Fibroblast of villous mesenchyme (primary cell): ENCODE data around the gene PTPRN2. TPM values are rescaled to one million over a fixed set of nuclear protein-coding genes. Genes with fewer than 3 reads are reported as not detected.

Experiments used
- DNase-seq: peaks from one replicate; pipeline ENCODE4 v3.0.0-alpha.2; 2010; ENCODE audit warnings: low read depth
- H3K4me3 ChIP-seq: 2 replicates; pipeline ENCODE4 v1.5.1; 2011; ENCODE audit warnings: low read depth, mild to moderate bottlenecking, low read length
- total RNA-seq: library from RNA; depleted of rRNA; stranded (reverse); fragments of >200 nt; gene quantifications from 2 replicates; pipeline ENCODE4 v1.2.3, GENCODE V29; 2012
- TF ChIP-seq, protein P1 (sequence below): IDR thresholded peaks from 2 replicates; pipeline ENCODE4 v1.5.1; 2012; ENCODE audit warnings: low read depth, mild to moderate bottlenecking, low read length; ENCODE audit not compliant: insufficient read depth

The PTPRN2 gene
- total RNA-seq, 1 donor, result not detected

DNA sequence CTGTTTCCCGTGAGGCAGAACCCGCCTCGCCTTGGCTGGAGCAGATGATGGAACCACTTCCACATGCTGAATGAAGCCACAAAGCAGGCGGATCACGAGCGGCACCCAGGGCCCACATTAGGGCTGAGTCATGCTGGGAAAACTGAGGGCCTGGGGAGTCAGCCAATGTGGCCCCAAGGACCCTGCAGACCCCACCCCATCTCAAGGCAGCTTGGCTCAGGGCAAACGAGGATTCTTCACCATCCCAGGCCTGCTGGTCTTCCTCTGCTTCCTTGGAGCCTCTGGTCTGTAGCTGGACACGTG is 762.9 kb downstream of the PTPRN2 start:
- TF ChIP-seq, protein P1, sequence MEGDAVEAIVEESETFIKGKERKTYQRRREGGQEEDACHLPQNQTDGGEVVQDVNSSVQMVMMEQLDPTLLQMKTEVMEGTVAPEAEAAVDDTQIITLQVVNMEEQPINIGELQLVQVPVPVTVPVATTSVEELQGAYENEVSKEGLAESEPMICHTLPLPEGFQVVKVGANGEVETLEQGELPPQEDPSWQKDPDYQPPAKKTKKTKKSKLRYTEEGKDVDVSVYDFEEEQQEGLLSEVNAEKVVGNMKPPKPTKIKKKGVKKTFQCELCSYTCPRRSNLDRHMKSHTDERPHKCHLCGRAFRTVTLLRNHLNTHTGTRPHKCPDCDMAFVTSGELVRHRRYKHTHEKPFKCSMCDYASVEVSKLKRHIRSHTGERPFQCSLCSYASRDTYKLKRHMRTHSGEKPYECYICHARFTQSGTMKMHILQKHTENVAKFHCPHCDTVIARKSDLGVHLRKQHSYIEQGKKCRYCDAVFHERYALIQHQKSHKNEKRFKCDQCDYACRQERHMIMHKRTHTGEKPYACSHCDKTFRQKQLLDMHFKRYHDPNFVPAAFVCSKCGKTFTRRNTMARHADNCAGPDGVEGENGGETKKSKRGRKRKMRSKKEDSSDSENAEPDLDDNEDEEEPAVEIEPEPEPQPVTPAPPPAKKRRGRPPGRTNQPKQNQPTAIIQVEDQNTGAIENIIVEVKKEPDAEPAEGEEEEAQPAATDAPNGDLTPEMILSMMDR, result no peak
- DNase-seq, result no peak
- H3K4me3 ChIP-seq, result no peak overlapping the region

DNA sequence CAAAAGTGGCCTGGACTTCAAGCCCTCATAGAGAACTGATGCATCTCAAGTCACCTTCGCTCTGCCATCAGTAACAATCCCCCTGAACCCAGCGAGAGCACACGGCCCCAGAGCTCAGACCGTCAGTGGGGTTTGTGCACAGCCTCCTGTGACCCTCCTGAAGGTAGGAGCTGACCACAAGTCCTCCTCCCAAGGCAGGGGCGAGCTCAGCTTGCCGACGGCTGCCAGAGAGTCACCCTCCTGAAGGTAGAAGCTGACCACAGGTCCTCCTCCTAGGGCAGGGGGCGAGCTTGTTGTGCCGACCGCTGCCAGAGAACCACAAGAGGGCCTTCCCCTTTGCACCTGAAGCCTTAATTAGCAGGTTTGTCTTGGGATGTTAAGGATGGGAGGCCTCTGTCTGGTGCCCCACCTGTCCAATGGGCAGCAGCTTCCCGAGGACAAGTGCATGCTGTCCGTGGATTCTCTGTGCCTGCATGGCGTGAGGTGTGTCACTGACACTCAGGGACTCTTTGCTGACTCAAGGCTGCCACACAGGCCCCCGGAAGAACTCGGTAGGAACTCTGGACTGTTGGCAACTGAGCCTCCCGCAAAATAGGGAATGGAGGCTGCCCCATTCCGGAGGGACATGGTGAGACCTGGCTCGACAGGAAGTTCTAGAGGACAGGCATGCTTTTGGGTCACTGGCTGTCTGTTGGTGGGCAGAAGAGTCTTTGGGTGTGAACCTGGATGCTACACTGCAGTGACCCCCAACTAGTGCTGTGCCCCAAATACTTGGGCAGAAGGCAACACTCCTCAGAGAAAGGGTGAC is 763.4 kb downstream of the PTPRN2 start:
- TF ChIP-seq, protein P1, result no peak
- no peak overlapping the region for H3K4me3 ChIP-seq
- no peak for DNase-seq

DNA sequence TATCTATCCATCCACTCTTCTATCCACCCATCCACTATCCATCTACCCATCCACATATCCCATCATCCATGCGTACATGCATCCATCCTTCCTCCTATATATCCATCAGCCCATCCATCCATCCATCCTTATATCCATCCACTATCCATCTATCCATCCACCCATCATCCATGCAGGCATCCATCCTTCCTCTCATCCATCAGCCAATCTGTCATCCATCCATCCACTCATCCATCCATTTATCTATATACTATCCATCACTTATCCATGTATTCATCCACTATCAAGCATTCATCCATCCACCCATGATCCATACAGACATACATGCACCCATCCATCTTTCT is 765.0 kb downstream of the PTPRN2 start:
- TF ChIP-seq, protein P1, result no peak
- DNase-seq, result no peak
- no peak overlapping the region for H3K4me3 ChIP-seq

DNA sequence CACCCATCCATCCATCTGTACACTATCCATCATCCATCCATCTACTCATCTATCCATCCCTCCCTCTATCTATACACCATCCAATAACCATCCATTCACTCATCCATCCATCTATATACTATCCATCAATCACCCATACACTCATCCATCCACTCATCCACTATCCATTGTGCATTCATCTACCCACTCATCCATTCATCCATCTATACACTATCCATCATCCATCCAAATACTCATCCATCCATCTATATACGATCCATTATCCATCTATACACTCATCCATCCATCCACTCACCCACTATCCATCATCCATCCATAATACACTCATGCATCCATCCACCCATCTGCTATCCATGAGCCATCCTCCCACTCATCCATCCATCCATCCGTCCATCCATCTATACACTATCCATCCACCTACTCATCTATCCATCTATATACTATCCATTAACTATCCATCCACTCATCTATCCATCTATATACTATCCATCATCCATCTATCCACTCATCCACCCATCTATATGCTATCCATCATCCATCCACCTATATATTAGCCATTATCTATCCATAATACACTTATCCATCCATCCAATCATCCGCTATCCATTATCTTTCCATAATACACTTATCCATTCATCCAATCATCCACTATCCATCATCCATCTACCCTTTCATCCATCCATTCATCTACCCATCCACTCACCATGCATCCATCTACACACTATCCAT is 765.5 kb downstream of the PTPRN2 start:
- H3K4me3 ChIP-seq, result no peak overlapping the region
- DNase-seq, result no peak
- TF ChIP-seq, protein P1, result no peak

DNA sequence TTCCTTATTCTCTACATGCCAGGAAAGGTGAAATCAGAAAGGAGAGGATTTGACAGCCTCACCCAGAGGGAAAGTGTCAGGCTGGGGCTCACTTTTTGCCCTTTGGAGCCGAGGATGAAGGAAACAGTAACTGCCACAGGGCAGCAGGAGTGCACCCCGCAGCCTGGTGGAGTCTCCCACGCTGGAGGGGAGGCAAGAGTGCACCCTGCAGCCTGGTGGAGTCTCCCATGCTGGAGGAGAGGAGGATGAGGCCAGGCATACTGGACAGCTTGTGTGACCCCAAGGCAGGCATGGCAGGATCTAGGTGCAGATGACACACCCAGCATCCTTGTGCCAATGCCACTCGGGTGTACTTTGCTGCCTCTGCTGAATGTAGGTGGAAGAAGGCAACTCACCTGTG is 766.8 kb downstream of the PTPRN2 start:
- TF ChIP-seq, protein P1, result no peak
- no peak for DNase-seq

DNA sequence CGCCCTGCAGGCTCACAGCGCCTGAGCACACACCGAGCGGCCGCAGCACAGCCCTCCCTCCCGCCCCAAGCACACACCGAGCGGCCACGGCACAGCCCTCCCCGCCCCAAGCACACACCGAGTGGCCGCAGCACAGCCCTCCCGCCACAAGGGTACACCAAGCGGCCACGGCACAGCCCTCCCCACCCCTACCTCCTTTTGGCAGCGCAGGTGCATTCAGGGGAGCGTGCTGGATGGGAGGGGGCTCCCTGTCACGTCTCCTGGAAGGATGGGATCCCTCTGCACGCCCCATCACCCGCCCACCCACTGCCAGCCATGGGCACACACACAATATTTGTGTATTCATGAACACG is 768.2 kb downstream of the PTPRN2 start:
- TF ChIP-seq, protein P1, result no peak

More for the DNA sequence above, 766.8 kb downstream of the PTPRN2 start:
- H3K4me3 ChIP-seq, result no peak overlapping the region

More for the DNA sequence above, 768.2 kb downstream of the PTPRN2 start:
- H3K4me3 ChIP-seq, result no peak overlapping the region
- DNase-seq, result no peak
